H9 (cell line): ENCODE data around the gene PRELID2. TPM values are rescaled to one million over a fixed set of nuclear protein-coding genes. Genes with fewer than 3 reads are reported as not detected.

Source experiments
- DNase-seq: peaks from one replicate; pipeline ENCODE4 v3.0.0-alpha.2; 2017
- H2AFZ ChIP-seq: one replicate; pipeline ENCODE4 v1.6.1; 2013; ENCODE audit warnings: mild to moderate bottlenecking, low read length, control low read depth, moderate library complexity
- H2AK5ac ChIP-seq: 2 replicates; pipeline ENCODE4 v1.6.1; 2013; ENCODE audit warnings: low read length, control low read depth, mixed read lengths; ENCODE audit not compliant: insufficient read length
- H2BK120ac ChIP-seq: one replicate; pipeline ENCODE4 v1.6.1; 2013; ENCODE audit warnings: low read depth, mild to moderate bottlenecking, low read length, control low read depth, inconsistent platforms; ENCODE audit not compliant: poor library complexity, severe bottlenecking
- H2BK12ac ChIP-seq: 2 replicates; pipeline ENCODE4 v1.6.1; 2013; ENCODE audit warnings: low read length, control low read depth, mixed read lengths, low read depth; ENCODE audit not compliant: insufficient read length
- H2BK15ac ChIP-seq: 2 replicates; pipeline ENCODE4 v1.6.1; 2013; ENCODE audit warnings: low read depth, low read length, control low read depth
- H2BK20ac ChIP-seq: one replicate; pipeline ENCODE4 v1.6.1; 2013; ENCODE audit warnings: low read depth, mild to moderate bottlenecking, low read length, control low read depth, inconsistent platforms; ENCODE audit not compliant: poor library complexity, severe bottlenecking
- H2BK5ac ChIP-seq: 2 replicates; pipeline ENCODE4 v1.6.1; 2013; ENCODE audit warnings: low read length, control low read depth, mixed read lengths; ENCODE audit not compliant: insufficient read length
- H3K14ac ChIP-seq: 2 replicates; pipeline ENCODE4 v1.6.1; 2013; ENCODE audit warnings: low read length, control low read depth; ENCODE audit not compliant: insufficient read depth
- H3K18ac ChIP-seq: 2 replicates; pipeline ENCODE4 v1.6.1; 2013; ENCODE audit warnings: low read depth, mild to moderate bottlenecking, mixed read lengths, low read length, control low read depth; ENCODE audit not compliant: insufficient read length
- H3K23ac ChIP-seq: 2 replicates; pipeline ENCODE4 v1.6.1; 2013; ENCODE audit warnings: low read length, control low read depth, mixed read lengths, low read depth; ENCODE audit not compliant: insufficient read length
- H3K23me2 ChIP-seq: 2 replicates; pipeline ENCODE4 v1.6.1; 2013; ENCODE audit warnings: low read depth, mild to moderate bottlenecking, mixed read lengths, low read length, control low read depth; ENCODE audit not compliant: insufficient read length, poor library complexity, severe bottlenecking
- H3K27ac ChIP-seq: 2 replicates; pipeline ENCODE4 v1.5.1; 2013; ENCODE audit warnings: low read length, control low read depth, mixed read lengths, low read depth; ENCODE audit not compliant: insufficient read length
- H3K27me3 ChIP-seq: 2 replicates; pipeline ENCODE4 v1.6.1; 2013; ENCODE audit warnings: low read length, control low read depth, inconsistent platforms; ENCODE audit not compliant: insufficient read depth
- H3K4ac ChIP-seq: 2 replicates; pipeline ENCODE4 v1.6.1; 2013; ENCODE audit warnings: low read depth, mild to moderate bottlenecking, control low read depth, inconsistent platforms, low read length, moderate library complexity
- H3K4me1 ChIP-seq: 2 replicates; pipeline ENCODE4 v1.6.1; 2013; ENCODE audit warnings: low read length, control low read depth, inconsistent platforms; ENCODE audit not compliant: insufficient read depth
- H3K4me2 ChIP-seq: 2 replicates; pipeline ENCODE4 v1.6.1; 2013; ENCODE audit warnings: low read length, control low read depth, mixed read lengths; ENCODE audit not compliant: insufficient read length, insufficient read depth
- H3K56ac ChIP-seq: 2 replicates; pipeline ENCODE4 v1.6.1; 2013; ENCODE audit warnings: low read depth, mild to moderate bottlenecking, mixed read lengths, low read length, control low read depth; ENCODE audit not compliant: insufficient read length
- H3K79me1 ChIP-seq: 2 replicates; pipeline ENCODE4 v1.6.1; 2013; ENCODE audit warnings: low read depth, mild to moderate bottlenecking, moderate library complexity, low read length, control low read depth, inconsistent platforms; ENCODE audit not compliant: insufficient read depth, poor library complexity, severe bottlenecking
- H3K79me2 ChIP-seq: 2 replicates; pipeline ENCODE4 v1.6.1; 2013; ENCODE audit warnings: low read length, control low read depth, inconsistent platforms; ENCODE audit not compliant: insufficient read depth
- H3K9ac ChIP-seq: 2 replicates; pipeline ENCODE4 v1.6.1; 2013; ENCODE audit warnings: low read length, control low read depth, mixed read lengths; ENCODE audit not compliant: insufficient read length; ENCODE audit errors: extremely low read depth
- H3K9me3 ChIP-seq: one replicate; pipeline ENCODE4 v1.6.1; 2013; ENCODE audit warnings: low read depth, low read length, inconsistent platforms; ENCODE audit not compliant: control insufficient read depth
- H3T11ph ChIP-seq: one replicate; pipeline ENCODE4 v1.6.1; 2013; ENCODE audit warnings: mild to moderate bottlenecking, low read length, control low read depth, inconsistent platforms
- H4K20me1 ChIP-seq: one replicate; pipeline ENCODE4 v1.6.1; 2013; ENCODE audit not compliant: control insufficient read depth, insufficient read length, insufficient read depth
- H4K5ac ChIP-seq: 2 replicates; pipeline ENCODE4 v1.6.1; 2013; ENCODE audit warnings: low read depth, mild to moderate bottlenecking, mixed read lengths, low read length, control low read depth; ENCODE audit not compliant: insufficient read length
- H4K8ac ChIP-seq: replicated peaks from 2 replicates; pipeline ENCODE4 v1.6.1; 2013; ENCODE audit warnings: low read length, control low read depth, mixed read lengths, low read depth; ENCODE audit not compliant: insufficient read length
- H4K91ac ChIP-seq: 2 replicates; pipeline ENCODE4 v1.6.1; 2013; ENCODE audit warnings: low read depth, mild to moderate bottlenecking, moderate library complexity, mixed read lengths, low read length, control low read depth; ENCODE audit not compliant: insufficient read length
- H3K27ac Mint-ChIP-seq, 3 experiments: 2 replicates in 2 of 3; 3 replicates in 1 of 3; pipeline ENCODE4 v1.8.0; 2020 to 2021; ENCODE audit warnings: mixed read lengths in 3 of 3, mild to moderate bottlenecking in 1 of 3, moderate library complexity in 1 of 3
- H3K27me3 Mint-ChIP-seq: 2 replicates; pipeline ENCODE4 v1.8.0; 2021; ENCODE audit warnings: low read depth, mild to moderate bottlenecking, moderate library complexity, mixed read lengths
- H3K36me3 Mint-ChIP-seq, 3 experiments: 2 replicates in 2 of 3; 3 replicates in 1 of 3; pipeline ENCODE4 v1.8.0; 2020 to 2021; ENCODE audit warnings: low read depth in 3 of 3, mixed read lengths in 3 of 3; ENCODE audit not compliant: insufficient read depth in 1 of 3
- H3K4me1 Mint-ChIP-seq, 2 experiments: 2 replicates each; pipeline ENCODE4 v1.8.0; 2020; ENCODE audit warnings: mixed read lengths in 2 of 2
- H3K4me3 Mint-ChIP-seq, 2 experiments: 2 replicates in 1 of 2; 3 replicates in 1 of 2; pipeline ENCODE4 v1.8.0; 2020 to 2021; ENCODE audit warnings: mild to moderate bottlenecking in 2 of 2, mixed read lengths in 2 of 2, moderate library complexity in 1 of 2
- H3K9me3 Mint-ChIP-seq, 2 experiments: 2 replicates in 1 of 2; 3 replicates in 1 of 2; pipeline ENCODE4 v1.8.0; 2020; ENCODE audit warnings: mild to moderate bottlenecking in 2 of 2, mixed read lengths in 2 of 2, moderate library complexity in 1 of 2
- WGBS: extraction: QIAGEN DNeasy Blood & Tissue Kit; methylation state at CpG from one replicate; pipeline ENCODE4 v1.1.7; 2013; ENCODE audit warnings: missing lambda C conversion rate, low lambda C conversion rate, mixed read lengths; ENCODE audit not compliant: insufficient read length; ENCODE audit errors: extremely low coverage; 5-methylcytosine and 5-hydroxymethylcytosine counted together
- total RNA-seq: library from RNA; stranded (reverse); gene quantifications from 2 replicates; pipeline ENCODE4 v1.2.1, GENCODE V29; 2021
- TF ChIP-seq, protein P1 (sequence below): fragments of 200-600 bp; sonication (generic); conservative IDR thresholded peaks from 3 replicates; pipeline ENCODE4 v1.8.0; 2021; ENCODE audit warnings: antibody characterized with exemption, mild to moderate bottlenecking

Gene PRELID2
- total RNA-seq, 1 experiment from 2014 or later, result 13.2 TPM

- no peaks in the 10 kb centered on the region for H3K27me3 ChIP-seq
- H3K56ac ChIP-seq, result no peak within 1 kb of the TSS
- no peak within 1 kb of the TSS for H4K91ac ChIP-seq
- Mint-ChIP-seq H3K4me1 (no peaks in the 10 kb centered on the region), H3K4me3 (no peak within 1 kb of the TSS), H3K36me3 (no peaks in the 10 kb centered on the region), H3K27ac (no peak within 1 kb of the TSS; a peak in 1 of 7 replicates), H3K27me3 (peaks cover 20% of the 10 kb centered on the region), H3K9me3 (no peaks in the 10 kb centered on the region; a peak in 1 of 5 replicates)
- H2BK5ac ChIP-seq, result no peak within 1 kb of the TSS
- H2BK15ac ChIP-seq, result no peak within 1 kb of the TSS
- H2BK120ac ChIP-seq, result no peak within 1 kb of the TSS
- WGBS, result no CpG with 5 or more reads among the region's 3 CpGs
- no peak within 1 kb of the TSS for H2AK5ac ChIP-seq
- TF ChIP-seq, protein P1, sequence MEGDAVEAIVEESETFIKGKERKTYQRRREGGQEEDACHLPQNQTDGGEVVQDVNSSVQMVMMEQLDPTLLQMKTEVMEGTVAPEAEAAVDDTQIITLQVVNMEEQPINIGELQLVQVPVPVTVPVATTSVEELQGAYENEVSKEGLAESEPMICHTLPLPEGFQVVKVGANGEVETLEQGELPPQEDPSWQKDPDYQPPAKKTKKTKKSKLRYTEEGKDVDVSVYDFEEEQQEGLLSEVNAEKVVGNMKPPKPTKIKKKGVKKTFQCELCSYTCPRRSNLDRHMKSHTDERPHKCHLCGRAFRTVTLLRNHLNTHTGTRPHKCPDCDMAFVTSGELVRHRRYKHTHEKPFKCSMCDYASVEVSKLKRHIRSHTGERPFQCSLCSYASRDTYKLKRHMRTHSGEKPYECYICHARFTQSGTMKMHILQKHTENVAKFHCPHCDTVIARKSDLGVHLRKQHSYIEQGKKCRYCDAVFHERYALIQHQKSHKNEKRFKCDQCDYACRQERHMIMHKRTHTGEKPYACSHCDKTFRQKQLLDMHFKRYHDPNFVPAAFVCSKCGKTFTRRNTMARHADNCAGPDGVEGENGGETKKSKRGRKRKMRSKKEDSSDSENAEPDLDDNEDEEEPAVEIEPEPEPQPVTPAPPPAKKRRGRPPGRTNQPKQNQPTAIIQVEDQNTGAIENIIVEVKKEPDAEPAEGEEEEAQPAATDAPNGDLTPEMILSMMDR, result no peak
- H3T11ph ChIP-seq, result no peak within 1 kb of the TSS
- H3K79me2 ChIP-seq, result no peaks in the 10 kb centered on the region
- H2AFZ ChIP-seq, result no peak within 1 kb of the TSS
- no peaks in the 10 kb centered on the region for H3K4me1 ChIP-seq
- no peak within 1 kb of the TSS for H4K5ac ChIP-seq
- H3K14ac ChIP-seq, result no peak within 1 kb of the TSS
- no peaks in the 10 kb centered on the region for H3K23me2 ChIP-seq
- DNase-seq, result no peak
- no peak within 1 kb of the TSS for H3K27ac ChIP-seq
- H3K23ac ChIP-seq, result no peak within 1 kb of the TSS
- no peak within 1 kb of the TSS for H3K4ac ChIP-seq
- H3K79me1 ChIP-seq, result no peaks in the 10 kb centered on the region
- no peaks in the 10 kb centered on the region for H3K9me3 ChIP-seq
- no peak within 1 kb of the TSS for H3K9ac ChIP-seq
- H4K8ac ChIP-seq, result no peak within 1 kb of the TSS
- H4K20me1 ChIP-seq, result no peaks in the 10 kb centered on the region
- H3K4me2 ChIP-seq, result no peak within 1 kb of the TSS
- H3K18ac ChIP-seq, result no peak within 1 kb of the TSS
- H2BK12ac ChIP-seq, result no peak within 1 kb of the TSS
- H2BK20ac ChIP-seq, result no peak within 1 kb of the TSS
Observed at GRCh38 chr5:145872914-145873313, 37.8 kb upstream of the PRELID2 start, which contains the start of gene GRXCR2. TSS of gene GRXCR2 (minus strand) at chr5:145873014. CDS start at chr5:145872968, 46 bp downstream.
